GM21423 (cell line): Measurements from ENCODE around the gene EXPH5.

ENCODE experiments used
- ATAC-seq: cut with Tn5 transposase; IDR thresholded peaks from one replicate; pipeline ENCODE4 v1.9.1; 2021; ENCODE audit warnings: mild to moderate bottlenecking, moderate library complexity; ENCODE audit not compliant: unreplicated experiment

Gene EXPH5

GRCh38 chr11:108522318-108522717, 71.2 kb downstream of the EXPH5 start:
- no peak for ATAC-seq

- ATAC-seq: no peak
These were observed 75.0 kb downstream of the EXPH5 start for GRCh38 chr11:108518581-108518980.

- ATAC-seq: no peak
These were observed 77.4 kb downstream of the EXPH5 start for GRCh38 chr11:108516125-108516524.

- no peak for ATAC-seq
These were observed 80.9 kb downstream of the EXPH5 start for GRCh38 chr11:108512708-108513107.

- no peak for ATAC-seq
These were observed 81.6 kb downstream of the EXPH5 start for GRCh38 chr11:108511851-108512474.

- no peak for ATAC-seq
These were observed 84.6 kb downstream of the EXPH5 start for GRCh38 chr11:108508653-108509593.

- no peak for ATAC-seq
These were observed 92.2 kb downstream of the EXPH5 start for GRCh38 chr11:108501396-108501795.

GRCh38 chr11:108500721-108501120, 92.8 kb downstream of the EXPH5 start:
- ATAC-seq: no peak

- no peak for ATAC-seq
These were observed 93.4 kb downstream of the EXPH5 start for GRCh38 chr11:108500169-108500568.

- no peak for ATAC-seq
These were observed 94.7 kb downstream of the EXPH5 start for GRCh38 chr11:108498816-108499408.

- peak; percentile 52 for ATAC-seq
These were observed 95.3 kb downstream of the EXPH5 start, which contains the start of gene POGLUT3 for GRCh38 chr11:108498046-108498815. TSS of gene POGLUT3 (minus strand) at chr11:108498384. CDS start at chr11:108498366, 18 bp downstream.

- peak; percentile 49 for ATAC-seq
These were observed 96.1 kb downstream of the EXPH5 start for GRCh38 chr11:108497317-108498045.

- ATAC-seq: no peak
These were observed 96.8 kb downstream of the EXPH5 start for GRCh38 chr11:108496643-108497256.

GRCh38 chr11:108495326-108495725, 98.2 kb downstream of the EXPH5 start:
- no peak for ATAC-seq

- no peak for ATAC-seq
These were observed 99.4 kb downstream of the EXPH5 start for GRCh38 chr11:108494182-108494581.

GRCh38 chr11:108491936-108492335, 101.6 kb downstream of the EXPH5 start:
- ATAC-seq: no peak

GRCh38 chr11:108486828-108487227, 106.7 kb downstream of the EXPH5 start:
- ATAC-seq: no peak

- ATAC-seq: no peak
These were observed 107.2 kb downstream of the EXPH5 start for GRCh38 chr11:108486331-108486730.

- ATAC-seq: no peak
These were observed 110.4 kb downstream of the EXPH5 start for GRCh38 chr11:108483163-108483562.
